Measurements from ENCODE around the gene GTSF1L. TPM values are rescaled to one million over a fixed set of nuclear protein-coding genes. Genes with fewer than 3 reads are reported as not detected.

GTSF1L gene
- total RNA-seq, 1 donor from 2014 or later, result not detected

DNA sequence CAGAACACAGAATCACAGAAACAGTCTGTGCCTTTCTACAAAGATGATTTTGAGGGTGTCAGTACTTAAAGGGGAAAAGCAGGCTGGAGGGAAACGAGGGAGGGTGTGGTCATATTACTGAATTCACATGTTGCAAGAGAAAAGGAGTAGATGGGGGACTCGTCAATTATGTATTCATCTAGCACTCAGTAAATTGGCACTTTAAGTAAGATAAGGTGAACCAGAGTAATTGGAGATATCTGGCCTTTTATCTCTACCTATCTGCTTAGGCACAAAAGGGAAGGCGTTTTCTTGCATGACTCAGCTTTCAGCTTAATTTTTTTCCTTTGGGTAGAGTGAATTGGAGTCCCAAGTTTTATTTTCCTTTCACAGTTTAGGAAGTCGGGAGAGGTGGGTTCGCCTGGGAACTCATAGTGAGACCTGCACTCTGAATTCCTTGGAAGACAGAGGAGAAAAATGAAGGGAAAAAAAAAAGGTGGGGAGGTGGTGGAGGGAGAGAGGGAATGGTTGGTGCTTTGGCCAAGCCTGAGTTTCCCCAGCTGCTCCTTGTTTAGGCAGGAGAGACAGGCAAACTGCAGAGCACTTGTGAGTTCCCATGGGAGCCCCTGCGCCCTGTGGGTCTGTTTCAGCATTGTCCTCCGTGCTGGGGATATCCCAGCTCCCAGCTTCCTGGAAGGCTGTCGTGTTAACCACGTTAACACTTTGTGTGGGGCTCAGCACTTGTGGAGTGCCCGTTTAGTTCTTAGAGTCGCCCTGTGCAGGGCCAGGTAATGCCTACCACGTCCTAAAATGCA, 19.7 kb upstream of the GTSF1L start:
- DNase-seq (ENCODE audit: extremely low read depth, low read depth, low spot score), result no peak

DNA sequence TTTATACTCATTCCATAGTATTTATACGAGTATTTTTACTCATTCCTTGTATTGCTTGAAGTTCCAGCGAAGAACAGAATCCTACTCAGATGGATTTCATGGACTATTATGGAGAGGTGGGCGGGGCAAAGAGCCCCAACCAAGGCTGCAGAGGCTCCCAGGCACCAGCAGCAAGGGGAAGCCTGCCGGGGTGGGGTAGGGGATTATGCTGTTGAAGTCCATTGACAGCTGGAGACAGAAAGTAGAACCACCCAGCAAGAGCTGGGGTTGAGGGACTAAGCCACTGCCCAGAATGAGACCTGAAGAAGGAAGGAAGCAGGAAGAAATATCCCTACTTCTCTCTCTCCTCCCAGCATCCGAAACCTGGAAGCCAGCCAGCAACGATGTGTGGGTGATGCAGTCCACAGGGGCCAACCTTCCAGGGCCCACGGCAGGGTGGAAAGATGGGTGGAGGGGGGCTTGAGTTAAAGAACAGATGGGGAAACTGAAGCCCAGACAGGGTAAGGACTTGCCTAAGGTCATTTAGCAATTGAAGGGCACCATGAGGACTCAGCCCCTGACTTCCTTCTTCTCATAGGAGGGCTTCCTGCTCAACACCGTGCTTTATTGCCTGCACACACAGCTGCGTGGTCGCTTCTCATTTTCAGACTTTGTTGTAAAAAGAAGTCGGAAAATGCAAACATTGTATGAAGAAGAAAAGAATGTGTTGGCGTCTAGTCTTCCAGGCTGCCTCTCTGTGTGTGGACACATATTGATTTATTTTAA, 18.3 kb upstream of the GTSF1L start:
- DNase-seq (ENCODE audit: extremely low read depth, low read depth, low spot score), result no peak

DNA sequence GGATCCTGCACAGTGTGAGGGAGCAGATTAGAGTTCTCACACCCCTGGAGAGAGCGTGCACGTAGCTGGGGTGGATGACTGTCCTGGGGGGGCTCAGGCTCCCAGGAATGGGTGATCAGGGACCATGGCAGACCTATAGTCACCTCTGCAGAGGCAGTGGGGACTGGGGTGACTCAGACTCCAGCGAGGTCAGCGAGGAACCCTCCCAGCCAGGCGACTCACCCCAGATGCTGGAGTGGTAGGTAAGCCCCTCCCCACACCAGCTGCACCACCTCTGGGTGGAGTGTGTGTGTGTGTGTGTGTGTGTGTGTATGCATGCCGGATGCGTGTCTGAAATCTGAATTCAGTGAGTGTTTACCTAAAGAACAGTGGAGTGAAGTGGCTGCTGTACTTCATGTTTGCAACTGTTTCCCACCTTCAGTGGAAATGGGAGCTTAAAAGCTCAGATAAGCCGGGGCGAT, 17.4 kb upstream of the GTSF1L start:
- no peak for DNase-seq (ENCODE audit: extremely low read depth, low read depth, low spot score)

DNA sequence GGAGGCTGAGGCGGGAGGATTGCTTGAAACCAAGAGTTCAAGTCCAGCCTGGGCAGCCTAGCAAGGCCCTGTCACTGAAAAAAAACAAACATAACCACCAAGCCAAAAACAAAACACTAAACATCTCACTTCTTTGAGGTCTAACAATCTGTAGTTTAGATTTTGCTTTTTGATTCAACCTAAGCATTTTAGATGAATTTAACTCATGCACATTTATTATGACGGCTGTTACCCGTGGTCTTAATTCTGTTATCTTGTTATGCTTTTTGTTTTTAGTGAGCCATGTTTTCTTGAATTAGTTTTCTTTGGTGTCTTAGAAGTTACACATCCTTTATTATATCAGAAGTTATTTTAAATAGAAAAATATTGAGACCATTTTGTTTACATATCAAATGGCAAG, 13.8 kb upstream of the GTSF1L start:
- no peak for DNase-seq (ENCODE audit: extremely low read depth, low read depth, low spot score)

DNA sequence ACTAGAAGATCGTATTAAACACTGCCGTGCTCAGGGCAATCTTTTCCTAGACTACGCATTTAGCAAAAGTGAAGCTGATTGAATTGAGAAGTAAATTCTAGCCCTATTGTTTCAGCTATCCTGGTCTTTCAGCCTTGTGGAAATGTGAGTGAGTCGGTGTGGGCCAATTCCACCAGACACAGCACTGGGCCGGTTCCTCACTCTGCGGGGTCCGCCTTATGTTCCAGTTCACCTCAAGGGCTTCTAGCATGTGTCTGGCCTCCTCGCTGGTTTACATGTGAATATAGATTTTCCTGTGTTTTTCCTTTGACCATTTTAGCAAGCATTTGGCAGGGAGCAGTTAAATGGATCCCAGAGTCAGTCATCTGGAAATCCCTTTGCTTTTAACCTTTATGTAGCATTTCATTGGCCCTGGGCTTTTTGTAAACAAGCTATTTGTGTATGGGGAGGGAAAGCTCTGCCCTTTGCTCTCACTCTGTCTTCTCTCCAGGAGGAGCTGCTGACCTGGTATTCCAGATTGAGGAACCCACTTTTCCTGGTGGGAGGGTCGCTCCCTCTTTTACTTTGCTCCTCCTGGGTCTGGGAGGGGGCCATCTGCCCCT, 12.4 kb upstream of the GTSF1L start:
- DNase-seq (ENCODE audit: extremely low read depth, low read depth, low spot score), result no peak

GRCh38 chr20:43737925-43738324, 11.1 kb upstream of the GTSF1L start:
- no peak for DNase-seq (ENCODE audit: extremely low read depth, low read depth, low spot score)

DNA sequence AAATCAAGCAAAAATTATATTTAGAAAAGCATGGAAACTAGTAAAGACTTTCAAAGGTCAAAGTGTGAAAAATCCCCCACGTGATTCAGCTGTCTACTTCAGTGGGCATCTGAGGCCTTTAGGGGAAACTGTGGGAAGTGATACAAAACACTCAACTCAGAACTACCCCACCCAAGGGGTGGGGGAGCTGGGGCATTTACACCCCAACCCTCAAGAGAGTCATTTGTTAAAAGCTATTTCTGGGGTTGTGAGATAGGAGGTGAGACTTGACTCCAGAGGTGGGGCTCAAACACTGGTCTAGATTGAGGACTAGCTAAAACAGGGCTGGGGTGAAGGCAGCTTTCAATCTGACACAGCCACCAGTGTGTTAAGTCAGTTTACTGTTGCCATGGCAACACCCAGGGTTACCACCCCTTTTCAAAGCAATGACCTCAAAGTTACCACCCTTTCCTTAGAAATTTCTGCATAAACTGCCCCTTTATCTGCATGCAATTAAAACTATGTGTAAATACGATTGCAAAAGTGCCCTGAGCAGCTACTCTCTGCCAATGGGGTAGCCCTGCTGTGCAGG, 9.9 kb upstream of the GTSF1L start:
- DNase-seq (ENCODE audit: extremely low read depth, low read depth, low spot score), result no peak

DNA sequence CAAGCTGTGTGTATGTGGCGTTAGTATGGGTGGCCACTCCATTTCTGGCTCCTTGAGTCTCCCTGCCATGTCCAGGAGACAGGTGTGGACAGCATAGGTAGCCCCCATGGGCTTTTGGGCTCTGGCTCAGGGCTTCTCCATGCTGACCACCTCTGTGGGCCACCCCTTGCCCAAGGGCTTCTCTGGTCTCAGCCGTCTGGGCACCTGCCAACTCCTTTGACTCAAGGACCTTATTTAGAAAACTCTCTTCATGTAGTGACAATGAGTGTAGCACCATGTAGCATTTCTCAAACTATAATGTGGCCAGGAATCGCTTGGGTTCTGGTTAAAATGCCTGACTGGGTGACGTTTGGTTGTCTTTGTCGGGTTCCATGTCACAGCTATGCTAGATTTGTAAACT, 5.1 kb upstream of the GTSF1L start:
- DNase-seq (ENCODE audit: extremely low read depth, low read depth, low spot score), result no peak

GRCh38 chr20:43731469-43731868, 4.7 kb upstream of the GTSF1L start:
- DNase-seq (ENCODE audit: extremely low read depth, low read depth, low spot score), result no peak

DNA sequence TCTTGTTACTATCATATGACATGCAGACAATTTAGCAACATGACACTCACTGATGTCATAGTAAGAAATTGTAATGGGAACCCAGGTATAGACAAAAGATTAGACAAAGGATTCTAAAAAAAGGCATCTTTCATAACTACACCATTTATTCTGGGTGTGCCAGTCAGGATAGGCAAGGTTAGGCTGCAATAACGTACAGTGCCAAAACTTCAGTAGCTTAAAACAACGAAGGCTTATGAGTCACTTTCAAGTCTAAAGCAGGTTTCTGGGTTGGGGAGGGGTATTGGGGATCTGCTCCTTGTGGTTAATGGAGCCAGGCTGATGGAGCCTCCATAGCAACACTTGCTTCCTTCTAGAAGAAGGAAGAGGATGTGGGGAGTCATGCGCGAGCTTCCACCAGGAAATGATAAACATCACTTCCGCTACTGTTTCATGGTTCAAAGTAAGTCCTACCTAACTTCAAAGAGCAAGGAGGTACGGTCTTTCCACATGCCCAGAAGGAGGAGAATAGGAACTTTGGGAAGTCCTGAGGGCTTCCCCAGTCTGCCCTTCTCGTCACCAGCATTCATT, 2.0 kb upstream of the GTSF1L start:
- DNase-seq (ENCODE audit: extremely low read depth, low read depth, low spot score), result no peak

GRCh38 chr20:43727980-43728590, 1.3 kb upstream of the GTSF1L start:
- DNase-seq (ENCODE audit: extremely low read depth, low read depth, low spot score), result no peak

DNA sequence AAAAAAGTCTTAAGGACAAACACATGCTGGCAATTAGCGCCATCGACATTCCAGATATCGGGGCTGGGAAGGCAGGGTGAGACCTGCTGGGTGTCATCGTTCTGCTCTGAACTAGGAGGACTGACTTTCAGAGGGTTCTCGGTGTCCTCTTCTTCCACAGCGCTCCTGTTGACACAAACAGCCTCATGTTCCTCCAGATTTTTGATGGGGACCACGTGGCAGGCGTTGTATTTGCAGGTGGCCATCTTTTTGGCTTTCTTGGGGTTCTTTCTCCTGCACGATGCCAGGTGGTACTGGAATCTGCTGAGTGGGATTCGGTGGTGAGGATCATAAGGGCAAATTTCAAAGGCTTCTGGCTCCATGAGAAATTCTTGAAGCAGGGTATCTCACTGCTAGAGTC, 469 bp downstream of the GTSF1L start:
- DNase-seq (ENCODE audit: extremely low read depth, low read depth, low spot score), result no peak

DNA sequence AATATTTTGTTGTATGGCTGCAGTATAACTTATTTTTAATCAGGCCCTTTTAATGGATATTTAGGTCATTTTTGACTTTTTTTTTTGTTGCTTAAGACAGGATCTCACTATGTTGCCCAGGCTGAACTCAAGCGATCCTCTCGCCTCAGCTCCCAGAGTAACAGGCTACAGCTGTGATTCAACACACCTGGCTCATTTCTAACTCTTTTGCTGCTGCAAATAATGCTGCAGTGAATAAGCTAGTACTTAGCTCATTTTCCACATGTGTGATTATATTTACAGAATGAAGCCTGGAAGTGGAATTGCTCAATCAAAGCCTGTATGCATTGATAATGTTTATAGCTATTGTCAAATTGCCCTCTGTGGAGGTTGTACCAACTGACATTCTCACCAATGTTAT, 1.1 kb downstream of the GTSF1L start:
- no peak for DNase-seq (ENCODE audit: extremely low read depth, low read depth, low spot score)

DNA sequence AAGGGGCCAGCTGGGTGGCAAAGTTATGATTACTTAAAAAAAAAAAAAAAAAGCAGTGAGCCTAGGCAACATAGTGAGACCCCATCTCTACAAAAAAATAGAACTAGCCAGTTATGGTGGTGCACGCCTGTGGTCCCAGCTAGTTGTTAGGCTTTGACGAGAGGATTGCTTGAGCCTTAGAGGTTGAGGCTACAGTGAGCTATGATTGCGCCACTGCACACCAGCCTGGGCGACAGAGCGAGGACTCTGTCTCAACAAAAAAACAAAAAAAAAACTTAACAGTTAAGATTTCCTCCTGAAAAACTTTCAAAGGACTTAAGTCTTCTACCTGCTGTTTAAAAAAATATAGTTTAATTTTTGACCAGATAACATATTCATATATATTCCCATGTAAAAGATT, 2.4 kb downstream of the GTSF1L start:
- DNase-seq (ENCODE audit: extremely low read depth, low read depth, low spot score), result no peak

DNA sequence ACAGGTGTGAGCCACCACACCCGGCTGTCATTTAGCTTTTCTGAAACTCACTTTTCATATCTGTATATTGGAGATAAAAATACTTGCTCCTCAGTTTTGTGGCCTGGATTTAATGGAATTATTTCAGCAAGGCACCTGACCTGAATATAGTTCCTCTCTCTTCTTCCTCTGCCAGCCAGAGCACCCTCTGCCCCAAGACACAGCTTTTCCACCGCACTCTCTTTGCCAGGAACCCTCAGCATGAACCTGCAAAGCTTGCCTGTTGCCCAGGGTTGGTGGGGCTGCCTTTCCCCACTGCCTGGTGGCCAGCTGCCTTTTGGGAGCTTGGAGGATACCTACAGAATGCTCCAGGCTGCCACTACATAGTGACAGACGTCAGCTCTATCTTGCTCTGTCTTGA, 3.1 kb downstream of the GTSF1L start:
- DNase-seq (ENCODE audit: extremely low read depth, low read depth, low spot score), result no peak

GRCh38 chr20:43723186-43723585, 3.6 kb downstream of the GTSF1L start:
- DNase-seq (ENCODE audit: extremely low read depth, low read depth, low spot score), result no peak

- DNase-seq (ENCODE audit: extremely low read depth, low read depth, low spot score), result no peak
These were observed 4.7 kb downstream of the GTSF1L start for GRCh38 chr20:43722153-43722505.

DNA sequence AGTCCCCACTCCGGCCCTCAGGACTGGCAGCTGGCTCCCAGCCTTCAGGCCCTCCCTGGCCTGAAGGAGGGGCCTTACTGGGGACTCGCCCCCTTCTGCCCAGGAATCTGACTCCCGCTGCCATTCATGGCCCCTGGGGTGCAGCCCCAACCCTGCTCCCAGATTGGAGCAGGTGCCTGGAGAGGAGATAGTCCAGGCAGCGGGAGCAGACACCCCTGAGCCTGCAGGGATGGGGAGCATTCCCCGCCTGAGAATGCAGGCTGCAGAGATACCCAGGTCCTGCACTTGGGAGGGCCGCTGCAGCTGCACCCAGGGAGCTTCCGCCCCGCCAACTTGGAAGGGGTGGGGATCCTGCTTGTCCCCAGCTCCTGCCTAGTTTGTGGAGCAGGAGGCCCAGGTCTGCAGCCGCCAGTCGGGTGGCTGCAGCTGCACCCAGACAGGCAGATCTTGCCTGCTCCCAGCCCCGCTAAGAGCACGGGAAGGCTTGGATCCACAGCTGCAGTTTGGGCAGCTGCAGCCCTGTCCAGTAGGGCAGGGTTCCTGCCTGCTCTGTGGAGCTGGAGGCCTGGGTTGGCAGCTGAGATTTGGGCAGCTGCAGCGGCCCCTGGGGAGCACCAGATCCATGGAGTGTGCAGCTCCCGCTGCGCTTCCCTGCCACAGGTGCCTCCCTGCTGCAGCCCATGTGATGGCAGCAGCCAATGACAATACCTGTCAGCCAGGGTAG, 5.2 kb downstream of the GTSF1L start:
- DNase-seq (ENCODE audit: extremely low read depth, low read depth, low spot score), result no peak

- no peak for DNase-seq (ENCODE audit: extremely low read depth, low read depth, low spot score)
These were observed 5.7 kb downstream of the GTSF1L start for GRCh38 chr20:43721097-43721428.

- DNase-seq (ENCODE audit: extremely low read depth, low read depth, low spot score), result no peak
These were observed 6.8 kb downstream of the GTSF1L start for GRCh38 chr20:43720007-43720406.

Measured in glomerular endothelial cell (primary cell).